K562 (cell line): ENCODE results near the gene LRRC47.

Experiments
- BACH1 ChIP-seq: fragments of 200-800 bp; sonication (Bioruptor generic); IDR thresholded peaks from 2 replicates; pipeline ENCODE4 v1.6.1; 2016; ENCODE audit warnings: missing genetic modification characterization, missing compliant biosample characterization
- CBFB ChIP-seq: sonication (generic); formaldehyde crosslinking; IDR thresholded peaks from 2 replicates; pipeline ENCODE4 v1.4.0; 2020; ENCODE audit warnings: mild to moderate bottlenecking, missing genetic modification reagents
- EP300 ChIP-seq: IDR thresholded peaks from 2 replicates; pipeline ENCODE4 v1.6.1; 2012; ENCODE audit warnings: low read length, improper control_type of control experiment
- HMGXB4 ChIP-seq: sonication (generic); formaldehyde crosslinking; IDR thresholded peaks from 2 replicates; pipeline ENCODE4 v1.8.1; 2023; ENCODE audit warnings: mild to moderate bottlenecking, missing genetic modification reagents
- JUN ChIP-seq, 2 experiments: sonication (generic) in 1 of 2; formaldehyde crosslinking in 1 of 2; IDR thresholded peaks; 2 replicates each; pipeline versions ENCODE4 v1.6.1 to v1.8.0; 2012 to 2022; ENCODE audit warnings: borderline replicate concordance in 2 of 2, mild to moderate bottlenecking in 2 of 2, improper control_type of control experiment in 1 of 2, low read depth in 1 of 2, low read length in 1 of 2, missing genetic modification reagents in 1 of 2
- POLR3A ChIP-seq: IDR thresholded peaks from 2 replicates; pipeline ENCODE4 v1.6.1; 2011; ENCODE audit warnings: borderline replicate concordance, mild to moderate bottlenecking, moderate library complexity; ENCODE audit not compliant: insufficient read length, insufficient read depth; ENCODE audit errors: extremely low read depth
- SIN3A ChIP-seq, 2 experiments: fragments of 150-350 bp in 1 of 2; IDR thresholded peaks; 2 replicates each; pipeline ENCODE4 v1.6.1; 2011 to 2016; ENCODE audit warnings: borderline replicate concordance in 2 of 2, low read depth in 2 of 2, low read length in 2 of 2, mild to moderate bottlenecking in 2 of 2, moderate library complexity in 2 of 2; ENCODE audit not compliant: control insufficient read depth in 1 of 2

- TF ChIP-seq CBFB (no peak), BACH1 (no peak), POLR3A (no peak), EP300 (no peak), SIN3A (IDR thresholded peaks at IDR 0.05; ENCODE audit: borderline replicate concordance in 2 of 2, control insufficient read depth in 1 of 2, low read depth in 2 of 2, low read length in 2 of 2) (no peak), HMGXB4 (CRISPR knock-in tag) (no peak), JUN (IDR thresholded peaks at IDR 0.05; ENCODE audit: borderline replicate concordance, low read depth, low read length) (no peak), JUN (CRISPR knock-in tag; IDR thresholded peaks at IDR 0.05; ENCODE audit: borderline replicate concordance) (no peak)
Observed at GRCh38 chr1:3827813-3828307, 31.6 kb upstream of the LRRC47 start.
